ENCODE data around the gene SP140.

Gene SP140

GRCh38 chr2:230318190-230319121, 92.9 kb downstream of the SP140 start:
- in situ Hi-C loops (cut with HindIII; ENCODE audit: low pct_ligation_motif_present, low sequenced_read_pairs), result no loop called here
- no peak overlapping the region for H3K27ac ChIP-seq
- DNase-seq, result no peak
- TF ChIP-seq, protein P1, sequence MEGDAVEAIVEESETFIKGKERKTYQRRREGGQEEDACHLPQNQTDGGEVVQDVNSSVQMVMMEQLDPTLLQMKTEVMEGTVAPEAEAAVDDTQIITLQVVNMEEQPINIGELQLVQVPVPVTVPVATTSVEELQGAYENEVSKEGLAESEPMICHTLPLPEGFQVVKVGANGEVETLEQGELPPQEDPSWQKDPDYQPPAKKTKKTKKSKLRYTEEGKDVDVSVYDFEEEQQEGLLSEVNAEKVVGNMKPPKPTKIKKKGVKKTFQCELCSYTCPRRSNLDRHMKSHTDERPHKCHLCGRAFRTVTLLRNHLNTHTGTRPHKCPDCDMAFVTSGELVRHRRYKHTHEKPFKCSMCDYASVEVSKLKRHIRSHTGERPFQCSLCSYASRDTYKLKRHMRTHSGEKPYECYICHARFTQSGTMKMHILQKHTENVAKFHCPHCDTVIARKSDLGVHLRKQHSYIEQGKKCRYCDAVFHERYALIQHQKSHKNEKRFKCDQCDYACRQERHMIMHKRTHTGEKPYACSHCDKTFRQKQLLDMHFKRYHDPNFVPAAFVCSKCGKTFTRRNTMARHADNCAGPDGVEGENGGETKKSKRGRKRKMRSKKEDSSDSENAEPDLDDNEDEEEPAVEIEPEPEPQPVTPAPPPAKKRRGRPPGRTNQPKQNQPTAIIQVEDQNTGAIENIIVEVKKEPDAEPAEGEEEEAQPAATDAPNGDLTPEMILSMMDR (IDR thresholded peaks at IDR 0.05; ENCODE audit: low read depth, low read length, missing control alignments), result no peak
- H3K36me3 ChIP-seq (replicated peaks), result no peaks in the 10 kb centered on the region
- no peaks in the 10 kb centered on the region for H3K27me3 ChIP-seq (replicated peaks)
- no peak overlapping the region for H3K4me3 ChIP-seq (ENCODE audit: low read depth, low read length)

DNA sequence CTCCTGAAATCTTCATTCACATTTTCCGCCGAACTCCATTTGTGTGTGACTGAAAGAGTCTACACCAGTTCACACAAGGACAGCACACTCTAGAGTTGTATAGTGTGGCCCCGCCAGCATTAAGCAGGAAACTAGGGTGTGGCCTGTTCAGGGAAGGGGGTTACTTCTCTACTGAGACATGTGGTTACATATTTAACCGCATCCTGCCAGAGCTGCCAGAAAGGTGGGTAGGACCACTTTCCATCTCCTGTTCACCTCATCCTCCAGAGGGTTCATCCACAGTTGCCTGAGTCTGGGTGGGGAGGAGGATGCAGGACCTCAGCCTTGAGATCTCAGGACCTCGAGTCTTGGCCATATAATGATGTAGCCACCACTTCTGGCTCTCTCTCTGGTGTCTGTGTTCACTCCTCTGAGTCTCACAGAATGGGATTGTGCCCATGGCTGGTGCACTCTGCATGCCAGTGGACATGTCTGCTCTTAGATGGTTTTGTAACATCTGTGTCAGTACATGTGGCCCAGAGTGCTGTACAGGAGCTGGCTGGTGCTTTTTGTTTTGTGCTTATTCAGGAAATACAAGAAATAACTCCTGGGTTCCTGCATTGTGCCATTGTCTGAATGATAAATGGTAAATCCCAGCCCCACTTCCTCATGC, 93.8 kb downstream of the SP140 start:
- TF ChIP-seq, protein P1 (IDR thresholded peaks at IDR 0.05; ENCODE audit: low read depth, low read length, missing control alignments), result no peak
- no peak for DNase-seq
- H3K4me3 ChIP-seq (ENCODE audit: low read depth, low read length), result no peak overlapping the region
- H3K36me3 ChIP-seq (replicated peaks), result no peaks in the 10 kb centered on the region
- H3K27me3 ChIP-seq (replicated peaks), result no peaks in the 10 kb centered on the region
- no peak overlapping the region for H3K27ac ChIP-seq
- in situ Hi-C loops (cut with HindIII; ENCODE audit: low pct_ligation_motif_present, low sequenced_read_pairs), result no loop called here

- no peak overlapping the region for H3K27ac ChIP-seq
- no peak for DNase-seq
- no peak overlapping the region for H3K4me3 ChIP-seq (ENCODE audit: low read depth, low read length)
- no peaks in the 10 kb centered on the region for H3K27me3 ChIP-seq (replicated peaks)
- H3K36me3 ChIP-seq (replicated peaks), result no peaks in the 10 kb centered on the region
- TF ChIP-seq, protein P1 (IDR thresholded peaks at IDR 0.05; ENCODE audit: low read depth, low read length, missing control alignments), result no peak
- in situ Hi-C loops (cut with HindIII; ENCODE audit: low pct_ligation_motif_present, low sequenced_read_pairs), result no loop called here
These were observed 95.5 kb downstream of the SP140 start for GRCh38 chr2:230321031-230321430.

GRCh38 chr2:230322561-230323384, 97.2 kb downstream of the SP140 start:
- Histone ChIP-seq H3K27me3 (replicated peaks) (no peaks in the 10 kb centered on the region), H3K27ac (no peak overlapping the region), H3K36me3 (replicated peaks) (no peaks in the 10 kb centered on the region), H3K4me3 (ENCODE audit: low read depth, low read length) (no peak overlapping the region)
- TF ChIP-seq, protein P1 (IDR thresholded peaks at IDR 0.05; ENCODE audit: low read depth, low read length, missing control alignments), result no peak
- no peak for DNase-seq
- in situ Hi-C loops (cut with HindIII; ENCODE audit: low pct_ligation_motif_present, low sequenced_read_pairs), result no loop called here

- no peak for DNase-seq
- in situ Hi-C loops (cut with HindIII; ENCODE audit: low pct_ligation_motif_present, low sequenced_read_pairs), result no loop called here
- TF ChIP-seq, protein P1 (IDR thresholded peaks at IDR 0.05; ENCODE audit: low read depth, low read length, missing control alignments), result peak; percentile 47
- Histone ChIP-seq H3K4me3 (ENCODE audit: low read depth, low read length) (no peak overlapping the region), H3K36me3 (replicated peaks) (no peaks in the 10 kb centered on the region), H3K27me3 (replicated peaks) (no peaks in the 10 kb centered on the region), H3K27ac (no peak overlapping the region)
These were observed 98.0 kb downstream of the SP140 start for GRCh38 chr2:230323385-230324106.

Data from brain microvascular endothelial cell (primary cell).